HG03432 (cell line): ENCODE data around the gene TIMP3.
"Not testable (repeated sequence)": the region's sequence is repeated elsewhere in the genome, so short reads cannot be mapped to it uniquely, and the experiment has no call there.

ENCODE experiments used
- ATAC-seq: cut with Tn5 transposase; IDR thresholded peaks from one replicate; pipeline ENCODE4 v1.9.1; 2021; ENCODE audit warnings: mild to moderate bottlenecking, moderate library complexity; ENCODE audit not compliant: unreplicated experiment

The TIMP3 gene

DNA sequence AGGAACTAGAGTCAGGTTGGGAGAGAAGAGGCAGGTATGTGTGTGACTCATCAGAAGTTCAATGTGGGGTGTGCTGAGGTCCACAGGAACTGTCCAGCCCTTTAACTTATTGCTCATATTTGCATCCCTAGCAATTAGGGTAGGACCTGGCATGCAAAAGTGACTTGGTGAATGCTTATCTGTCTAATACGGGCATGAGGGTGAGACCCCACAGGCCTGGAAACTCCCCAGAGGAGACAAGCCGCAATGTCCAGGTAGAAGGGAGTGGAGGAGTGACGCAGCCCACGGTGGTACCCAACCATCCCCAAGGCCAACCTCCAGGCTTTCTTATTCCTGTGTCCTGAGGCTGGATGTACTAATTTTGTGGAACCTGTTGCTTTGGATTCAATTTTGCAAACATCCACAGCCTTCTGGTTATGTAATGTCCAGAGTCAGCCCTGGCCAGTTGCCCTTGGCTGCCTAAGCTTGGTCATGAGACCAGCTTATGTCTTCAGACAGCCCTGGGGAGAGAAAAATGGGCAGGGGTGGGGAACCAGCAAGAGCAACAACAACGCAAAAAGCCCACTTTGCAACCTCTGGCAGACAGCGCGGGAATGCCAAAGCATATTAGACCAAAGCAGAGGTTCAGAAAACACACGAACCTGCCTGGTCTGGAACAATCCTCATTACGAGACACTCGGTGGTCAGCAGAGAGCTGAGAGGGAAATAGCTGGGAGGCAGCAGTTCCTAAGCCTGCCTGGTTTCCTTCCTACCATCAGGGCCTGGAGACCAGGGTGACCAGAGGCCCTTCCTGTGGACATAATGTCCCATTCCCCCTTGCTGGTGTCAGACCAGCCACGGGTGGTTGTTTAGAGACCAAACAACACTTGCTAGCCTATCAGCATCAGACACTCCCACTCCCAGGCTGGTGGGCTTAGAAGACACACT is 49.3 kb downstream of the TIMP3 start:
- ATAC-seq, result no peak

DNA sequence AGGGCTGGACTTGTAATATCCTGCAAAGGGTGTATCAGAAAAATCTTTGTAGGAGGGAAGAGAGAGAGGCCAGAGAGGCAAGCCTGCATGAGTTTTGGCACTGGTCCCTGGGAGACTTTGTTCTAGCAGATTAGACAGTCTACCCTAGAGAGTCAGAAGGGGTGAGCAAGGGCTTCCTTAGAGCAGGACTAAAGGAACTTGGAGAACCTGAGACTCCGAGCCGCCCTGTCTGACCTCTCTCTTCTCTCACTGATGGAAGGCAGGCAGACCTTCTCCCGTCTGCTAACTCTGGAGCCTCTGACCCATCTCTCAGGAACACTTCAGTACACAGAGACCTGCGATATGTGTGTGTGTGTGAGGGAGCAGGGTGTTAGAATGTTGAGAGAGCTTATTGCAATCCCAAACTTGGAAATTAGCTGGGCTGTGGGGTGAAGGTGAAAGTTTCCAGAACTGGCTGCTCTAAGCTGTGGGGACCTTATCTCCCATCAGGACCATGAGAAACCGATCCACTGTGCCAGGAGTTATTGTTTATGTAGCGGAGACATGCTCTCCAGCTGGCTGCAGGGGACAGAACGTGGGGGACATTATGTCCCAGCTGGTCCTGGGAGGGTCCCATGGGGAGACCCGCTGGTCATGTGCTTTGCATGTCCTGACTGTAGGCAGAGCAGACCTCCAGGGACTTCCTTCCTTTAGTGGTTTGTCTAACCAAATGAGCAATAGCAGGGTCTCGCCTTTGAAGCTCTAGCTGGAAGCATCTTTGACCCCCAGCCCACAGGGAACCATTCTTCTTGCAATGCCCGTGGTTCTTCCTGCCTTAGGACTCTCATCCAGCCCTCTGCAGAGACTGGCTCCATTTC is 51.1 kb downstream of the TIMP3 start:
- no peak for ATAC-seq

DNA sequence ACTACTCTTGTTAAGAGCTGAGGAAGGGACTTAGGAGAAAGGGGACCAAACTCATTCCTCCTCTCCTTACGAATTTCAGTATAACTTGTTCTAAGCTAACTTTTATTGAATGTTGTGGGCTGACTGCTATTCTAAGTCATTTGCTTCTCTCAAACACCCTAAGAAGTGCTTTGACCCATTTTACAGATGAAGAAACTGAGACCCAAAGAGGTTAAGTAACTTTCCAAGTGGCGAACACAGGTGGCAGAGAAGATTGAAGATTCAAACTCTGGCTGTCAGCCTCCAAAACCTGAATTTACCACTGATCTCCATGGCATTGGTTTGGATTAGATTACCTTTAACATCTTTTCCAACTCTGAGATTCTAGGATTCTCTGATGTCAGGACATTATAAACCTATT is 52.2 kb downstream of the TIMP3 start:
- no peak for ATAC-seq

DNA sequence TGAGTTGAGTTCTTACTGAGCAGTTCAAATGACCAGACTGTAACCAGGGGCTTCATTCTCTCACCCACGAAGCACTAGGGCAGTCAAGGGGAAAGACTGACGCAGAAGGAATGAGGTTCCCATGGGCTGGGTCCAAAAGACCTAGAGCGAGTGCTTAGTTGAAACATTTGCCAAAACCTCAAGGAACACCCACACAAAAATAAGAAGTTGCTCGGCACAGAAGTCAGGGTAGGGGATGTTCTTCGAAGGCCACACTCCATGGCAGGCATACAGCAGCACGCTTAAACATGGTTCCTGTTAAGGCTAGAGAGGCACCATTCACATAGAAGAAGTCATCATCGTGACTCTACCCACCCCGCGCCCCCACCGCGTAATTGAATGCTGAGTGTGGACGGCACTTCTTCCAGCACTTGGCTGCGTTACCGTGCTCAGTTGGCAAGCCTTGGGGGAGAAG is 52.9 kb downstream of the TIMP3 start:
- no peak for ATAC-seq

DNA sequence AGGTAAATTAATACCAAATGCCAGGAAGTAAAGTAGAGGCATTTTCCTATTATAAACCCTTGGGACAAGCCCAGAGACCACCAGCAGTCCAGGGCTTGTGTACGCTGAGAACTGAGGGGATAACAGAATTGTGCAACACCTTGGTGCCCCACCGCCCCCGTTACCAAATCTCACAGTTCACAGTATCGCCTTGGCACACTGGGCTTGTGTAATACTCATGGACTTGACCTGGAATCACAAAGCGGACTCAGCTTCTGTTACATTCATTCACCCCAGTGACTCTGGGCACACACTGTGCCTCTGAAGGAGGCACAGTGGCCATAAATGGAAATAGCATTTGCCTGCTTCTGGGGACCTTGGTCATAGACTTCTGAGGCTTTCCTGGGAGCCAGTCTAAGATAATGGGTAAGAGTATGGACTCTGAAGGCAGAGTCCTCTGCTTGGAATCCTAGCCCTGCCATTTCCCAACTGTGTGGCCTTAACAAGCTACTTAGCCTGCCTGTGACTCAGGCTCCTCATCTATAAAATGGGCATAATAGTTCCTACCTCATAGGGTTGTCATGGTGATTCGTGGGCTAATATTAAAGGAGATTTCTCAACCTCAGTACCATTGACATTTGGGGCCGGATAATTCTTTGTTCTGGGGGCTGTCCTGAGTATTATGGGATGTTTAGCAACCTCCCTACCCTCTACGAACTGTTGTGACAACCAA is 53.7 kb downstream of the TIMP3 start:
- no peak for ATAC-seq

DNA sequence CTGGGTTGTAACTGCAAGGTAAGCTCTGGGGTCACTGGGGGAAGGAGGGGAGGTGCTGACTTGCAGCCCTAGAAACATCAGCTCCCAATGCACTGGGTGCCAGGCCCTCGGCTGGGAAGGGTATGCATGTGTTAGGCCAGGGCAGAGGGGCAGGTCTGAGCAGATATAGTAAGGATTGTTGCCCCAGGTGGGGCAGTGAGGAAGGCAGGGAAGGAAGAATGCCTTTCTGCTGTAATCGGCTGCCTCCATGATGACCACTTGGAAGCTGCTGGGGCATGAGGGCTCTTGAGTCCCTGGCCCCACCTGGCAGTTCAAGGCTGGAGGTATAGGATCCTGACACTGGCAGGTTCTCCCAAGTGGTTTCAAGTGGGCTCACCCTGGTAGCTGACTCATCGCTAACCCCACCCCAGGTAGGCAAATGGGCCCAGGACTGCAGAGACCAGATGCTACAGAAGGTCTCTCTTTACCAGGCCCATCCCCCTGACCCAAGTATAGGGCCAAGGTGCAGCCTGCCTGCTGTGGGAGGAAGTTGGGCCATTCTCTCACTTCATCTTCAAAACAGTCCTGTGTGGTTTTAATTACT is 56.7 kb downstream of the TIMP3 start:
- no peak for ATAC-seq

- no peak for ATAC-seq
These were observed 57.5 kb downstream of the TIMP3 start for GRCh38 chr22:32858957-32859356.

DNA sequence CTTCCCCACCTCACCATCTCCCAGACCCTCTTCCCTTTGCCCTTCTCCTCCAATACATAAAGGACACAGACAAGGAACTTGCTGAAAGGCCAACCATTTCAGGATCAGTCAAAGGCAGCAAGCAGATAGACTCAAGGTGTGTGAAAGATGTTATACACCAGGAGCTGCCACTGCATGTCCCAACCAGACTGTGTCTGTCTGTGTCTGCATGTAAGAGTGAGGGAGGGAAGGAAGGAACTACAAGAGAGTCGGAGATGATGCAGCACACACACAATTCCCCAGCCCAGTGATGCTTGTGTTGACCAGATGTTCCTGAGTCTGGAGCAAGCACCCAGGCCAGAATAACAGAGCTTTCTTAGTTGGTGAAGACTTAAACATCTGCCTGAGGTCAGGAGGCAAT is 58.2 kb downstream of the TIMP3 start:
- ATAC-seq, result no peak

DNA sequence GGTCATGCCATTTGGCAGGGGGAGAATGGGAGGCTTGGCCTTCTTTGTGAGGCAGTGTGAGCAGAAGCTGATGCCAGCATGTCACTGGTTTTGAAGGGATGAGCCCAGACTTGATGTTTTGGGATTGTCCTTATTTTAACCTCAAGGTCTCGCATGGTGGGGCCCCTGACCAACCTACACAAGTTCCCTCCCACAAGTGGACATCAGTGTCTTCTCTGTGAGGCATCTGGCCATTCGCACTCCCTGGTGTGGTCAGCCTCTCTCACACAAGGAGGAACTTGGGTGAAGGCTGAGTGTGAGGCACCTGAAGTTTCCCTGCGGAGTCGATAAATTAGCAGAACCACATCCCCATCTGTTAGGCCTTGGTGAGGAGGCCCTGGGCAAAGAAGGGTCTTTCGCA is 59.8 kb downstream of the TIMP3 start:
- no peak for ATAC-seq

DNA sequence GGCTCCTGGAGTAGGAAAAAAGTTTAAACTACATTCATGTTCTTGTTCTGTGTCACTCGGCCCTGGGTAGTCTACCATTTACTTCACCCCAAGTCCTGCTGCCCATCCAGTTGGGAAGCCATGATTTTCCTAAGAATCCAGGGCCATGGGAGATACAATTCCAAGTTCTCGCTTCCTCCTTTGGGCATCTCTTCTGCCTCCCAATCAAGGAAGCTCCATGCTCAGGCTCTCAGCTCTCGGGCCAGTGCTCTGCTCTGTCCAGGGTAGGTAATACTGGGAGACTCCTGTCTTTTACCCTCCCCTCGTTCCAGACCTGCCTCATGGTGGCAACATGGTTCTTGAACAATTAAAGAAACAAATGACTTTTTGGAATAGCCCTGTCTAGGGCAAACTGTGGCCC is 60.6 kb downstream of the TIMP3 start:
- no peak for ATAC-seq

DNA sequence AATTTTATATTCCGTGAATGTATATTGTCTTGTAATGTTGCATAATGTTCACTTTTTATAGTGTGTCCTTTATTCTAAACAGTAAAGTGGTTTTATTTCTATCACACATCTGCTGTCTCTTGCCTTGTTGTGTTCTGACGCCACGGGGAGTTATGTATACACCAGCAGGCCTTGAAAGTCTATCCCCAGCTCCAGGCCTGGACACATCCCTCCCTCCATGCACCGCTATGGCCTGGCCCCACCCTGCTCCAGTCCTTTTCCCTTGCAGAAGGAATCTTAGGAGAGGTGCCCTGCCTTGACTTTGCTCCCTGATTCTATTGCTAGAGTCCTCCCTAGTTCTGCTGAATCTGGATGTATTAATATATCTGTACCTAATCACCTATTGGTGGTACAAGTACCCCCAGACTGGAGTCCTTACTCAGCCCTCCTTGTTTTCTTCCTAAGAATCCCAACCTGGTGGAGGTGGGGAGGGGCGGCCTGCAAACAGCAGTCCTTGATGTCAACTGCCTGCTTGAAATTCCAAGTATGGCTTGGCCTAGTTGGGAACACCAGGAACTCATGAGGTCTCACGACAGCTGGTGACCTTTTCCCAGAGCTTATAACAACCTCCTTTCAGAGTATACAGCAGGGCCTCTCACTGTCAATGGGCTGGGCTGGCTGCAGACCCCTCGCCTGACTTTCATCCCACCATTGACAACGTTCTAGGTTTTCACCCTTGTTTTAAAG is 61.6 kb downstream of the TIMP3 start:
- ATAC-seq, result no peak

DNA sequence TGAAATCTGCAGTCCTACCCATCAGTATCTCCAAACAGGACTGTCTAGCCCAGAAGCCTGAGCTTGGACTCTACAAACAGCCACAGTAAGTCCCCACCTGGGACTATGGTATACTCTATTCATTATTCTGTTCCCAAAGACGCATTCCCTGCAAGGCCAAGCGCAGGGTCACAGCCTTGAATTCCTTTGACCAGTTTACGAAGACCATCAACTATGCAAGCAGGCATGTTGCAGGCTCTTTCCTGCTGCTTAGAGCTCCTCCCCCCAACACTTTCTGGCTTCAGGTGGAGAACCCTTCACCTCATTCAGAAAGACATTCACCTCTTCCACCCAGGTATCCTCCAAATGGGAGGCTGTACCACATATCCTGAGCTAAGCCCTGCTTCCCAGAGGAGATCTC is 62.5 kb downstream of the TIMP3 start:
- no peak for ATAC-seq

- ATAC-seq, result no peak
These were observed 63.1 kb downstream of the TIMP3 start for GRCh38 chr22:32864596-32864995.

DNA sequence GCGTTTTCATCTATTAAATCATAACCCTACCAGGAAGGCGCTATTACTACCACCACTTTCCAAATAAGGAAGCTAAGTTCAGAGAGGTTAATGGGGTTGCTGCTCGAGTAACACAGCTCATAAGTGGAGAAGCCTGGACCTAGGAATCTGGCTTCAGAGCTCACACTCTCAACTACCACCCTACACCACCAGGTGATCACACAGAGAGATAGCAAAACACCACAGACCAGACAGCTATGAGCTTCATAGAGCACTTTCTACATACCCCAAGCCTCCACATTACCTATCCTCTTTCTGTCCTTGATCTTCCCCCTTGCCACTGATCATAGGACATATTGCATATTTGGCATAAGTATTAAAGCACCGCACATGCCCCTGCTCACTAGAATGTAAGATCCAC is 65.4 kb downstream of the TIMP3 start:
- no peak for ATAC-seq

DNA sequence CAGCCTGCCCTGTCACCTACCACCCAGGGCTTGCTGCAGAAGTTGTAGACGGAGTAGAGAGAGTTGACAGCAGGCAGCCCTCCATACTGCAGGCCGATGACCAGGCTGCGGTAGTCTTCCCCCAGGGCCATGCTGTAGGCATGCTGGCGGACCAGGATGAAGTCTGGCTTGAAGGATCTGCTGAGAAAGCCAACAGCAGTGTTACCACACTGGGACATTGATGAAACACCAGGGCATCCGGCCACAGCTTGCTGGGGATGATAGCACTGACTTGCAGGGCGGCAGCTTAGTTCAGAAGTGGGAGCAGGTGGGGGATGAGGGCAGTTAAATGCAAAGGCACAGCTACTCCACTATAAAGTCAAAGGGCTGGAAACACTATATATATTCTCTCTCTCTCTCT is 67.4 kb downstream of the TIMP3 start:
- no peak for ATAC-seq

GRCh38 chr22:32870474-32870873 is 69.0 kb downstream of the TIMP3 start:
- ATAC-seq, result no peak

GRCh38 chr22:32873604-32874003 is 72.1 kb downstream of the TIMP3 start:
- not testable (repeated sequence) for ATAC-seq

- ATAC-seq, result no peak
These were observed 72.9 kb downstream of the TIMP3 start for GRCh38 chr22:32874385-32874784.

DNA sequence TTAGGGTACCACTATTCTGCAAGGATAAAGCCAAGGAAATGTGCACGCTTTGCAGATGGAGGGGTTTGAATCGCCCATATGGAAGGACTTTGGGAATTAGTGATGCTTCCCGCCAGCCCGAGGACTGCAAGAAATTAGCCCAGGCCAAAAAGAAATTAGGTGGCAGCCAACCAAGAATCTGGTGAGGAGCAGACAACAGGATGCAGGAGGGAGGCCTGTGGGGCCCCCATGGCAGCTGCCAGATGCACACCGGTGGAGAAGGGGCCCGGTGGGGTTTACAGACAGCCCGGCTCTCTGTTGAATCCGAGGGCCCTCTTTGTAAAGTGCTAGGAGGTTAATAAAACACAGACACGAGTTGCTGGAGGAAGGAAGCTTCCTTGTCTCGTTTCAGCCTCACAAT is 73.5 kb downstream of the TIMP3 start:
- no peak for ATAC-seq

- no peak for ATAC-seq
These were observed 75.0 kb downstream of the TIMP3 start for GRCh38 chr22:32876516-32876915.
